HG03139 (cell line): ENCODE results near the gene PTPN23.

Experiments used
- ATAC-seq: cut with Tn5 transposase; IDR thresholded peaks from one replicate; pipeline ENCODE4 v1.9.1; 2021; ENCODE audit not compliant: unreplicated experiment

Gene PTPN23

DNA sequence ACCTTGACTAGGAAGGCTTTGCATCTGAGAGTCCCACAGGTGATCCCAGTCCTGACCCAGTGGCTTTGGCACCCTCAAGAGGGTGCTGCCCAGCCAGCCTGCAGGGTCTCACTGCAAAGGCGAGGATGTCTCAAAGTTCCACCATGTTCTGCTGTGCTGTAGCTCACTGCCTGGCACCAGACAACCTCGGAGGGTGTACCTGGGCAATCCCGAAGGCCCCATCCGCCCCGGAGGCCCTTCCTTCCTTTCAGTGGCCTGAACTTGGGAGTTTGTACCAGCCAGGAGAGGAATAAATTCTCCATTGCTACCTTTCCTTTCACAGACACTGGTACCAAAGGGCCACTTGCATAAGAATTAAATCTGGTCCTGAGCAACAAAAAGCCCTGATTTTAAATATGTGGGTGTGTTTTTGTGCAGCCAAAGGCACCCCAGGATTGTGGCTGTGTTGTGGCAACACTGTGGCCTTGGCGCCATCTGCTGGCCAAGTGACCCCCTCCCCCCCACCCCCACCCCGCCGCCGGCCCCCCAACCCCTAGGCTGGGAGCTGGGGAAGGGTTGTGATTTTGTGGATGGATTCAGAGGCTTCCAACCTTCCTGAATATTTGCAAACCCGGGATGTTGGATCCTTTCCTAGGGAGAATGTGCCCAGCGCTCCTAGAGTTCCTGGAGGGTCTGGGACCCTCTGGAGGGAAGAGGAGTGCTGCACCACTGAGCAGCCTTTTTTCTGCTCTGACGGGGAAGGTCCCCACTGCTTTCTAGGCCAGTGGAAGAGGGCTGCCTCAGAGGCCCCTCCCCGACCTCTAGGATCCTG lies 9.7 kb upstream of the PTPN23 start:
- ATAC-seq, result no peak

DNA sequence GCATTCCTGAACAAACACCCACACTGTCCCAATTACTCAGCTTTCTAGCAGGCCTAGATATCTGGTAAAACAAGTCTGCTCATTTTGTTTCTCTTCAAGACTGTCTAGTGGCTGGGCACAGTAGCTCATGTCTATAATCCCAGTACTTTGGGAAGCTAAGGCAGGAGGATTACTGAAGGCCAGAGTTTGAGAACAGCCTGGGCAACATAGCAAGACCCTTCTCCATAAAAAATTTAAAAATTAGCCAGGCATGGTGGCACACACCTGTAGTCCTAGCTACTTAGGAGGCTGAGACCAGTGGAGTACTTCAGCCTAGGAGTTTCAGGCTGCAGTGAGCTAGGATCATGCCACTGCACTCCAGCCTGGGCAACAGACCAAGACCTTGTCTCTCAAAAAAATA lies 6.2 kb upstream of the PTPN23 start:
- ATAC-seq, result no peak

DNA sequence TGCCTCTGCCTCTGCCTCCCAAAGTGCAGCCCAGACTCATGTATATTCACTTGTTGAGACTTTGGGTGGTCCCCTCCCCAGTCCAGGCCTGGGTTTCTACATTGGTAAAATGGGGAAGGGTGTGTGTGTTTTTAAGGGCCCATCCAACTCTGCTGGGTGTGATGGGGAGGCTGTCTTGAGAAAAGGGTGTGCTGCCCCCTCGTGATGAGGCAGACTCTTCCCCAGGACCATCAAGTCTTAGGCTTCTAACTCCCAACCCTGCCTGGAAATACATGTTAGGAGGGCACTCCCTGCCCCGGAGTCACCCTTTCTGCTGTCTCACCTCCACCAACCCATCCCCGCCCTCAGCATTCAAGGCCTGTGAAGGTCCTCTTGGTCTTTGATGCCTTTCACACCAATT lies 4.4 kb upstream of the PTPN23 start:
- ATAC-seq, result no peak

DNA sequence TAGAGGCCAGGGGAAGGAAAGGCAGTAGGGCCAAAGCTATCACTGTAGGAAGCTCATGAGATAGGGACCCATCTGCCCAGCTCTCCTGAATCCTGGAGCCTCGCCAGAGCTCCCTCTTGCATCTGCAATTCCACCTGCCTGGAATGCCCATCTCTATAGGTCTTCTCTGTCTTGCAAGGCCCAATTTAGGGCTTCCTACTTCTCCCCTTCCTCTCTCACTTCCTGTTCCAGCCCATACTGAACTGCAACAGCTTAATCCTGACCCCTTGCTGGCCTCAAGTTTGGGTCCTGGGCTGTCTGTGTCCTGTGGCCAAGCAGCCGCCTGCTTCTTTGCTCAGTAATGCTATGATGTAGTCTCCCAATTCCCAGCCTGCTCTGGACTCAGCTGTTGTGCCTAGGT lies 3.6 kb upstream of the PTPN23 start:
- ATAC-seq, result no peak

DNA sequence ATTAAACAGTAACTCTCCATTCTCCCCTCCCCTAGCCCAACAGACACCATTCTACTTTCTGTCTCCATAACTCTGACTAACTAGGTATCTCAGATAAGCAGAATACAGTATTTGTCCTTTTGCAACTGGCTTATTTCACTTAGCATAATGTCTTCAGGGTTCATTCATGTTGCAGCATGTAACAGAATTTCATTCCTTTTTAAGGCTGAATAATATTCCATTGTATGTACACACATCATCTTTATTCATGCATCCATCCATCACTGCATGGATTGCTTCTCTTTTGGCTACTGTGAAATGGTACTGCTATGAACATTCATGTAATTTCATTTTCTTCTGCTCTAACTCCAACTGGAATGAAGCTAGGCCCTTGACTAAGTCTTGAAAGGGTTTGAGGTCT lies 2.0 kb upstream of the PTPN23 start:
- ATAC-seq, result no peak

DNA sequence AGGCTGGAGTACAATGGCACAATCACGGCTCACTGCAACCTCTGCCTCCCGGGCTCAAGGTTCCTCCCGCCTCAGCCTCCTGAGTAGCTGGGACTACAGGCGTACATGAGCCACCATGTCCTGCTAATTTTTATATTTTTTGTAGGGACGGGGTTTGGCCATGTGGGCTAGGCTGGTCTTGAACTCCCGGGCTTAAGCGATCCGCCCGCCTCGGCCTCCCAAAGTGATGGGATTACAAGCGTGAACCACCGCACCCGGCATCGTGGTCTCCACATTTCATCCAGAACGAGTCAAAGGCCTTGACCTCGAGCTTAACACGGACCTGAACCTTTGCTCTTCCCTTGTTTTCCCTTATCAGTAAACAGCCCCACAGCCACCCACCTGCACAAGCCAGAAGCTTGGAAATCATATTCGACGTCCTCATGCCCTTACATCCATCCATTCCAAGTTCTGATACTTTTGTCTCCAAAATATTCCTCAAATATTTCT lies 1.4 kb upstream of the PTPN23 start:
- ATAC-seq, result no peak

DNA sequence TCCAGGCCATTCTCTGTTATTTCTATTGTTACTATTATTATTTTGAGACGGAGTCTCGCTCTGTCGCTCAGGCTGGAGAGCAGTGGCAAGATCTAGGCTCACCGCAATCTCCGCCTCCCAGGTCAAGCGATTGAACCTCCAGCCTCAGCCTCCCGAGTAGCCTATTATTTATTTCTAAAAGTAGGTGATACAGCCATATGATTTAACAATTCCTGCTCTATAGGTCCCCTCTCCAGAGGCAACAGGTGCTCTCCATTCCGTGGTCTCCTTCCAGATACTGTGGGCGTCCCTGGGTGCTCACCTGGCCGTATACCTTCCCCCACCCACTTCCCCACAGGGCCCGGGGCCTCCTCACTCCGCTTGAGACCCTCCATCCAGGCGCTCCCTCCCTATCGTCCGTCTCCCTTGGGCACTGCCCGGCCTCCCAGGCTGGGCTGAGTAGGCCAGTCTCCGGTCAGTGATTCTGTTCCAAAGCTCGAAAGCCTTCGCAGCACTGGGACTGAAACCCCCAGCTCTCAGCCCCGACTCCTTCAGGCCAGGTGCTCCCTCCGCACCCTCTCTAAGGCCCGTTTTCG lies 708 bp upstream of the PTPN23 start:
- ATAC-seq, result no peak

DNA sequence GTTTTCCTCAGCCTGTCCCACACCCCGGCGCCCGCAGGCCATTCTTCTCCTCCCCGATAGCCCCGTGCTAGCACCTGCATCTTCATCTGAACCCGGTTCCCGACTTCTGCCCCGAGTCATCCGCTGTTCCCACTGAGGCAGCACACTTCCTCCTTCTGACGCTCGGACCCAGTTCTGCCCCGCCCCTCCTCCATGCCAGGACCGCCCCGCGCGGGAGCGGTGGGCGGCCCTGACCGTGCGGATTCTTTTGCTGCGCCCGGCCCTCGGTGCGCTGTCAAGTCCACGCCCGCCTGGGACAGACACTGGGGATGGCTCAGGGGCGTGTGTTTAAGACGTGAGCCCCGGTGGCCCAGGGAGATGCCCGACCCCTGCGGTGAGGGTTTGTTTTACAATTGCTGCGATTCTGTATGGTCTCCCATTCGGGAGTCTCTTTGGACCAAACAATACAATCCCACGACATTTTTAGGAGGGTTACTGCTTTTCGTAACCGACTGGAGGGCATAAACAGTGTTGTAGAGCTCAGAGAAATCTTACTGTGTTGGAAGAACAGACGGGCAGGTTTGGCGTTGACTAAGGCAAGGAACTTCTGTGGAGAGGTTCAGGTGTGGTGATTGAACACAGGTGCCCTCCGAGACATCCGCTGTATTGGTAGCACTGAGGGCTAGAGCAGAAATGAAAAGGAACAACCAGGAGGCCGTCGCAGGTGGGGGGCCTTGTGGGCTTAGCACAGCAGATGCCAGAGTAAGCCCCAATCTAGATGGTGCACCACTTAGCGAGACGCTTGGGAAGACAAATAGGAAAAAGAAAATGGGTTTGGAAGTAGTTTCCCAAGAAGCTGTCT lies 716 bp downstream of the PTPN23 start:
- ATAC-seq, result peak; percentile 54

DNA sequence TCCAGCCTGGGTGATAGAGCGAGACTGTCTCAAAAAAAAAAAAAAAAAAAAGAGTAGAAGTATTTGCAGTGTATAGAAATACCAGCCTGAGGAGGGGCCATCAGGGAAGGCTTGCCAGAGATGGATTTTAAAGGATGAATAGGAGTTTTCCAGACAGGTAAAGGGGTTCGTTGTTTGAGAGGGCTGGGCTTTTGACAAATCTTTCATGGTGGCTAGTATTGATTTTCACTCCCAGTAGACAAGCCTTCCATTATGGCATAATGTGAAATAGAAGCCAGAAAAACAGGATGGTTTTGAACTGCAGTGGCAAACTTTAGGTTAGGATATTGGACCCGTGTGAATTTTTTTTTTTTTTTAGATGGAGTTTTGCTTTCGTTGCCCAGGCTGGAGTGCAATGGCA lies 3.6 kb downstream of the PTPN23 start:
- ATAC-seq, result no peak

DNA sequence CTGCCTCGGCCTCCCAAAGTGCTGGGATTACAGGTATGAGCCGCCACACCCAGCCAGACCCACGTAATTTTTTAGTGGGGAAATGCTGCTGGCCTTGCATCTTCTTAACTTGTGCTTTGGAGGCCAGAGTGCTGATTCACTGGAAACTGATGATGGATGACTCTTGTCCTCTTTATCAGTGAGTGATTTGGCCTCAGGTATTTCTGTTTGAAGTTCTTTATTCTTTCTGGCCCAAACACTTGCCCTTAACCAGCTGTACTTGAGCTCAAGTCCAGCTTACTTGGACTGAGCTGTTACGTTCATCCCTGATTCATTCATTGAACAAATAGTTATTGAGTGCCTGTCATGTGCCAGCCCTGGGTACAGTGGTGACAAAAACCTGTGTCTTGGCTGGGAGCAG lies 4.2 kb downstream of the PTPN23 start:
- ATAC-seq, result no peak

DNA sequence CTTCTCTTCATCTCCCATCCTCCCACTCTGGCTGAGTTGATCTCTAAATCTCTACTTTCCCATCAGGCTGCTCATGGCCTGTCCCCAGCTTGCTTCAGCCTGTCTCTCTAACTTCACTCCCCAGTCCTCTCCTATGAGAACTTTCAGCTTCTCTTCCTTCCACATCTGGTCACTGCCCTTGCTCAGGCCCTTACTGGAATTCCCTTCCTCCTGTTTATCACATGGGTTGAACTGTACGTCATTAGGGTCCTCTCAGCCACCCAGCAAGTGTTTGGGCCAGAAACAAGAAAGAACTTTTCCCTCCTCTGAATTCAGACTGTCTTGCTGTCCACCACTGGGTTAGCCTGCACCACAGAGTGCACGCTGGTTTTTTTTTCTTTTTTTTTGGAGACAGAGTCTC lies 5.0 kb downstream of the PTPN23 start:
- ATAC-seq, result no peak

DNA sequence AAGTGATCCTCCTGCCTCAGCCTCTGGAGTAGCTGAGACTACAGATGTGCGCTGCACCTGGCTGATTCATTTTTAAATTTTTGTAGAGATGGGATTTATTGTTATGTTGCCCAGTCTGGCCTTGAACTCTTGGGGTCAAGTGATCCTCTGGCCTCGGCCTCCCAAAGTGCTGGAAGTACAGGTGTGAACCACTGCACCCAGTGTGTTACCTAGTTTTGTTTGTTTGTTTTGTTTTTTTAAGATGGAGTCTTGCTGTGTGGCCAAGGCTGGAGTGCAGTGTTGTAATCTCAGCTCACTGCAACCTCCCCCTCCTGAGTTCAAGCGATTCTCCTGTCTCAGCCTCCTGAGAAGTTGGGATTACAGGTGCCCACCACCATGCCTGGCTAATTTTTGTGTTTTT lies 12.1 kb downstream of the PTPN23 start:
- no peak for ATAC-seq

DNA sequence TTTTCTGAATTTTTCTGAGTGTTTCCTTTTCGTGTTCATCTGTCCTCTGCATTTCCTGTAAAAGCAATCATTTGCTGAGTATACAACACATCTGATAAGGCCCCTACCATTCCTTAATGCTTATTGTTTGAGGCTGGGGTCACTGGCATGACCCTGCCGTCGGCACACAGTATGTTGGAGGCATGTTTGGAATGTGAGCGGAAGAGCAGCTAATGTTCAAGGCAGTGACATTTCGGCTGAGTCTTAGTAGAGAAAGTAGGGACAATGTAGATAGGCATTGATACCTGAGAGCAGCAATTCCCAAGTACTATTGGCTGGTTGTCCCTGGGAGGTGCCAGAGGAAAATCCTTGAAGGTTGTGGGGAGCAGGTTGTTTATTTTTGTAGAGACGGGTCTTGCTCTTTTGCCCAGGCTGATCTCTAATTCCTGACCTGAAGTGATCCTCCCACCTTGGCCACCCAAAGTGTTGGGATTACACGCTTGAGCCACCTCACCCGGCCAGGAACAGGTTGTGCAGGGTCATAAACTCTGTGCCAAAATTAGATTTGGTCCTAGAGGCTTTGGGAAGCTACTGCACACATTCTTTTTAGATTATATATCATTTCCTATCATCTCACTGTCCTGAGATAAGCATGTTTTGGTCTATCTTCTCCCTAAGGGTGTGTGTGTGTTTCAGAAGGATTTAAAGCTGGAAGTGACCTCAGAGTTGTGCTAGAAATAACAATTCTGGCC lies 13.5 kb downstream of the PTPN23 start:
- ATAC-seq, result no peak

DNA sequence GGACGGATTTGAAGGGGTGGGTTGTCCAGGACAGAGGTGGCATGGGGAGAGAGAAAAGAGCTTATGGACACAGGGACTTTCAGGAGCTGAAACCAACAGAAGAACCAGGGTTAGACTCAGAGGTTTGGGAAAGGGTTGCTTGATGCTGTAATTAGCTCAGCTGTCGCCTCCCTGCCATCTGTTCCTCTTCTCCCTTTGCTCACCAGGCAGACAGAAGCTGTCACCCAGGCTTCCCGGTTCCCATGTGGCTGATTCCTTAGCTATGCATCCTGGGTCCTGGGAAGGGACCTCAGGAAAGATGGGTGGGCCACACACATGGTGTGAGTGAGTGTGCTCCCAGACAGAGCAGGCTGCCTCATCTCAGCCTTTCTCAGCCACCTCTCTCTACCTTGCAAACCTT lies 14.1 kb downstream of the PTPN23 start:
- no peak for ATAC-seq

DNA sequence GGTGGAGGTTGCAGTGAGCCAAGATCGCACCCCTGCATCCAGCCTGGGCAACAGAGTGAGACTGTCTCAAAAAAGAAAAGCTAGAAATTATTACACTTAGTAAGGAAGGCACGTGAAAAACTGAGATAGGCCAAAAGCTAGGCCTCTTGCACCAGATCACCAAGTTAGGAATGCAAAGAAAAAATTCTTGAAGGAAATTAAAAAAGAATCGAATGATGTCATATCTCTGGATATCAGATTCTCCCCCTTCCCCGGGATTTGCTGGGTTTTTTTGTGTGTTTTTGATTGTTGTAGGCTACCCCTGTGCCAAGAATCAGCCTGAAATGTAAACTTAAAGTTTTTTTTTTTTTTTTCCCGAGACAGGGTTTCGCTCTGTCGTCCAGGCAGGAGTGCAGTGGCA lies 17.4 kb downstream of the PTPN23 start:
- ATAC-seq, result no peak

DNA sequence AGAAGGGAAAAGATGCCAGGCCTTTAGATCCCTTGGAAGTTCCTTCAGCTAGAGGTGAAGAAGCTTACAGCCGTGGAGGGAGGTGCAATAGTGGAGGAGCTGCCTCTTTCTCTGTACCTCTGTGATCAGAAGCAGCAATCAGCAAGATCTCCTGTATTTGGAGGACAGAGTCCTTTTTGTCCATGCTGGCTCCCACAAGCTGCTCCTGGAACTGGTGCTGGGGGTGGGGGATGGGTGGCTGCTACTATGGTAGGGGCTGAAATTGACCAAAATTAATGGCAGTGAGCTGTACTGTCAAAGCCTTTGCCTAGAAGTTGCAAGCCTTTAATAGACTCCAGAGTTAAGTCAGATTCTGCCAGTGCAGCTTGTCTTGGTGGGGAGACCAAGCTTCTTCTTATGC lies 18.2 kb downstream of the PTPN23 start:
- ATAC-seq, result no peak

DNA sequence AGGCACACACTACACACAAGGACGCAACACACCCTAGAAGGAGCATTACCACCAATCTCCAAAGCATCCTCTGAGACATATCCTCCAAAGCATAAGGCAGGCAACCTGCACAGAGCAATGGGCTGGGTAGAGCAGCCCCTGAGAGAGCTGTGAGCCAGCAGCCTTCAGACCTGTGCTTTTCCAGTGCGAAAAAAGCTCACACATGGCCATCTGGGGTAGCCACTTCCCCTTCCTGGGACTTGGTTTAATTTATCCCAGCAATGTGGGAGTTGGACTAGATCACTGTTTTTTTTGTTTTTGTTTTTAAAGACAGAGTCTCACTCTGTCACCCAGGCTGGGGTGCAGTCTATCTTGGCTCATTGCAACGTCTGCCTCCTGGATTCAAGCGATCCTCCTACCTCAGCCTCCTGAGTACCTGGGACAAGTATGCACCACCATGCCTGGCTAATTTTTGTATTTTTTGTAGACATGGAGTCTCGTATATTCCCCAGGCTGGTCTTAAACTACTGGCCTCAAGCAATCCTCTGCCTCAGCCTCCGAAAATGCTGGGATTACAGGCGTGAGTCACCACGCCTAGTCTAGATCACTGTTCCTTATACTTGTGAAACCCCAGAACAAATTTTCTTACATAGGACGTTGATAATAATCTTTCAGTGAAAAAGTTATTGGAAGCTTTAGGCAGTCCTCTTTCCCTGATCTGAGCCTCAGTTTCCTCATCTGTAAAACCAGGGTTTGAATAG lies 18.9 kb downstream of the PTPN23 start:
- ATAC-seq, result no peak

DNA sequence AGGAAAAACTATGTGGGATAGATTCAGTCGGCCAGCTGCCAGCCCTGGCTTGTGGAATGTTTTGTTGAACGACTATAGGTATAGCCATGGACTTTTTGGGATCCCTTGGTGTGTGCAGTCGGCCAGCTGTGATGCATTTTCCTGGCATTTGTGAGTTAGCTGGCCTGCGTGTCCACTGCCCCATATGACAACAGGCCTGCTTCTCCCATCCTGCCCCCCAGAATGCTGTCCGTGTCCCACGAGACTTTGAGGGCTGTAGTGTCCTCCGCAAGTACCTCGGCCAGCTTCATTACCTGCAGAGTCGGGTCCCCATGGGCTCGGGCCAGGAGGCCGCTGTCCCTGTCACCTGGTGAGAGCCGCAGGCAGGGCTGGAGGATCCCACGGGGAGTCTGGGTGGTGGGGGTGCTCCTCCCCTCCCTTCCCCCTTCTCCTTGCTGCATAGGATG lies 23.6 kb downstream of the PTPN23 start:
- ATAC-seq, result no peak

DNA sequence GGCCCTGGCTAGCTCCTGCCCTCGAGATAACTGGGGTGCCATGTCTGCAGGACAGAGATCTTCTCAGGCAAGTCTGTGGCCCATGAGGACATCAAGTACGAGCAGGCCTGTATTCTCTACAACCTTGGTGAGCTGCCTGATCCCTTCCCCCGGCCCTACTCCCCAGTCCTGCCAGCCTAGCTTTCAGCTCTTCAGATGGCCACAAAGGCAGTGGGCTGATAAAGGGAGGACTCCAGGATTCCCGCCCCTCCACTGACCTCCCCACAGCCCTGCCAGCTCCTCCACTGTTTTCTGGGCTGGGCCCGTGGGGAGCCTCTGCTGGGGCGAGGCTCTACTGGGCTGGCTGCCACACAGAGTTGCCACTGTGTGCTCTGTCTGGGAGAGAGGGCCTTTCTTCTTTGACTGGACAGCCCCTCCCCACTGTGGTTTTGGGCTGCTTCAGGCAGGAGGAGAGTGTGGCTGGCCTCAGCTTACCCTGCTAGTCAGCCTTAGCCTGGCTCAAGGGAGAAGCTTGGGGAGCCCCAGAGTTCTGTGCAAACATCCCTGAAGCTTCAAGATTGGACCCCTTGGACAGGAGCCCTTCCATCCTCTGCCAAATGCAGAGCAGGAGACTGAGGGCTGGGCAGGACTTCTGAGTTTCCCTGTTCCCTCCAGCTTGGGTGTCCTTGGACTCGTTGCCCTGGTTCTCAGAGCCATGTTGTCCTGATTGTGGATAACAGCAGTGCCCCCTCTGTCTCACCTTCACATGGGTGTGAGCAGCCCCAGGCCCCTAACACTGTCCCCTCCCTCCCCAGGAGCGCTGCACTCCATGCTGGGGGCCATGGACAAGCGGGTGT lies 24.4 kb downstream of the PTPN23 start:
- ATAC-seq, result no peak
